H9 (cell line): Measurements from ENCODE around the gene TRERF1. TPM values are rescaled to one million over a fixed set of nuclear protein-coding genes. Genes with fewer than 3 reads are reported as not detected.

Experiments used
- DNase-seq: peaks from one replicate; pipeline ENCODE4 v3.0.0-alpha.2; 2017
- H2AFZ ChIP-seq: one replicate; pipeline ENCODE4 v1.6.1; 2013; ENCODE audit warnings: mild to moderate bottlenecking, low read length, control low read depth, moderate library complexity
- H2AK5ac ChIP-seq: 2 replicates; pipeline ENCODE4 v1.6.1; 2013; ENCODE audit warnings: low read length, control low read depth, mixed read lengths; ENCODE audit not compliant: insufficient read length
- H2BK120ac ChIP-seq: one replicate; pipeline ENCODE4 v1.6.1; 2013; ENCODE audit warnings: low read depth, mild to moderate bottlenecking, low read length, control low read depth, inconsistent platforms; ENCODE audit not compliant: poor library complexity, severe bottlenecking
- H2BK12ac ChIP-seq: 2 replicates; pipeline ENCODE4 v1.6.1; 2013; ENCODE audit warnings: low read length, control low read depth, mixed read lengths, low read depth; ENCODE audit not compliant: insufficient read length
- H2BK15ac ChIP-seq: 2 replicates; pipeline ENCODE4 v1.6.1; 2013; ENCODE audit warnings: low read depth, low read length, control low read depth
- H2BK20ac ChIP-seq: one replicate; pipeline ENCODE4 v1.6.1; 2013; ENCODE audit warnings: low read depth, mild to moderate bottlenecking, low read length, control low read depth, inconsistent platforms; ENCODE audit not compliant: poor library complexity, severe bottlenecking
- H2BK5ac ChIP-seq: 2 replicates; pipeline ENCODE4 v1.6.1; 2013; ENCODE audit warnings: low read length, control low read depth, mixed read lengths; ENCODE audit not compliant: insufficient read length
- H3K14ac ChIP-seq: 2 replicates; pipeline ENCODE4 v1.6.1; 2013; ENCODE audit warnings: low read length, control low read depth; ENCODE audit not compliant: insufficient read depth
- H3K18ac ChIP-seq: 2 replicates; pipeline ENCODE4 v1.6.1; 2013; ENCODE audit warnings: low read depth, mild to moderate bottlenecking, mixed read lengths, low read length, control low read depth; ENCODE audit not compliant: insufficient read length
- H3K23ac ChIP-seq: 2 replicates; pipeline ENCODE4 v1.6.1; 2013; ENCODE audit warnings: low read length, control low read depth, mixed read lengths, low read depth; ENCODE audit not compliant: insufficient read length
- H3K23me2 ChIP-seq: 2 replicates; pipeline ENCODE4 v1.6.1; 2013; ENCODE audit warnings: low read depth, mild to moderate bottlenecking, mixed read lengths, low read length, control low read depth; ENCODE audit not compliant: insufficient read length, poor library complexity, severe bottlenecking
- H3K27ac ChIP-seq: 2 replicates; pipeline ENCODE4 v1.5.1; 2013; ENCODE audit warnings: low read length, control low read depth, mixed read lengths, low read depth; ENCODE audit not compliant: insufficient read length
- H3K27me3 ChIP-seq: 2 replicates; pipeline ENCODE4 v1.6.1; 2013; ENCODE audit warnings: low read length, control low read depth, inconsistent platforms; ENCODE audit not compliant: insufficient read depth
- H3K4ac ChIP-seq: 2 replicates; pipeline ENCODE4 v1.6.1; 2013; ENCODE audit warnings: low read depth, mild to moderate bottlenecking, control low read depth, inconsistent platforms, low read length, moderate library complexity
- H3K4me1 ChIP-seq: 2 replicates; pipeline ENCODE4 v1.6.1; 2013; ENCODE audit warnings: low read length, control low read depth, inconsistent platforms; ENCODE audit not compliant: insufficient read depth
- H3K4me2 ChIP-seq: 2 replicates; pipeline ENCODE4 v1.6.1; 2013; ENCODE audit warnings: low read length, control low read depth, mixed read lengths; ENCODE audit not compliant: insufficient read length, insufficient read depth
- H3K56ac ChIP-seq: 2 replicates; pipeline ENCODE4 v1.6.1; 2013; ENCODE audit warnings: low read depth, mild to moderate bottlenecking, mixed read lengths, low read length, control low read depth; ENCODE audit not compliant: insufficient read length
- H3K79me1 ChIP-seq: 2 replicates; pipeline ENCODE4 v1.6.1; 2013; ENCODE audit warnings: low read depth, mild to moderate bottlenecking, moderate library complexity, low read length, control low read depth, inconsistent platforms; ENCODE audit not compliant: insufficient read depth, poor library complexity, severe bottlenecking
- H3K79me2 ChIP-seq: 2 replicates; pipeline ENCODE4 v1.6.1; 2013; ENCODE audit warnings: low read length, control low read depth, inconsistent platforms; ENCODE audit not compliant: insufficient read depth
- H3K9ac ChIP-seq: 2 replicates; pipeline ENCODE4 v1.6.1; 2013; ENCODE audit warnings: low read length, control low read depth, mixed read lengths; ENCODE audit not compliant: insufficient read length; ENCODE audit errors: extremely low read depth
- H3K9me3 ChIP-seq: one replicate; pipeline ENCODE4 v1.6.1; 2013; ENCODE audit warnings: low read depth, low read length, inconsistent platforms; ENCODE audit not compliant: control insufficient read depth
- H3T11ph ChIP-seq: one replicate; pipeline ENCODE4 v1.6.1; 2013; ENCODE audit warnings: mild to moderate bottlenecking, low read length, control low read depth, inconsistent platforms
- H4K20me1 ChIP-seq: one replicate; pipeline ENCODE4 v1.6.1; 2013; ENCODE audit not compliant: control insufficient read depth, insufficient read length, insufficient read depth
- H4K5ac ChIP-seq: 2 replicates; pipeline ENCODE4 v1.6.1; 2013; ENCODE audit warnings: low read depth, mild to moderate bottlenecking, mixed read lengths, low read length, control low read depth; ENCODE audit not compliant: insufficient read length
- H4K8ac ChIP-seq: replicated peaks from 2 replicates; pipeline ENCODE4 v1.6.1; 2013; ENCODE audit warnings: low read length, control low read depth, mixed read lengths, low read depth; ENCODE audit not compliant: insufficient read length
- H4K91ac ChIP-seq: 2 replicates; pipeline ENCODE4 v1.6.1; 2013; ENCODE audit warnings: low read depth, mild to moderate bottlenecking, moderate library complexity, mixed read lengths, low read length, control low read depth; ENCODE audit not compliant: insufficient read length
- H3K27ac Mint-ChIP-seq, 3 experiments: 2 replicates in 2 of 3; 3 replicates in 1 of 3; pipeline ENCODE4 v1.8.0; 2020 to 2021; ENCODE audit warnings: mixed read lengths in 3 of 3, mild to moderate bottlenecking in 1 of 3, moderate library complexity in 1 of 3
- H3K27me3 Mint-ChIP-seq: 2 replicates; pipeline ENCODE4 v1.8.0; 2021; ENCODE audit warnings: low read depth, mild to moderate bottlenecking, moderate library complexity, mixed read lengths
- H3K36me3 Mint-ChIP-seq, 3 experiments: 2 replicates in 2 of 3; 3 replicates in 1 of 3; pipeline ENCODE4 v1.8.0; 2020 to 2021; ENCODE audit warnings: low read depth in 3 of 3, mixed read lengths in 3 of 3; ENCODE audit not compliant: insufficient read depth in 1 of 3
- H3K4me1 Mint-ChIP-seq, 2 experiments: 2 replicates each; pipeline ENCODE4 v1.8.0; 2020; ENCODE audit warnings: mixed read lengths in 2 of 2
- H3K4me3 Mint-ChIP-seq, 2 experiments: 2 replicates in 1 of 2; 3 replicates in 1 of 2; pipeline ENCODE4 v1.8.0; 2020 to 2021; ENCODE audit warnings: mild to moderate bottlenecking in 2 of 2, mixed read lengths in 2 of 2, moderate library complexity in 1 of 2
- H3K9me3 Mint-ChIP-seq, 2 experiments: 2 replicates in 1 of 2; 3 replicates in 1 of 2; pipeline ENCODE4 v1.8.0; 2020; ENCODE audit warnings: mild to moderate bottlenecking in 2 of 2, mixed read lengths in 2 of 2, moderate library complexity in 1 of 2
- CTCF ChIP-seq: fragments of 200-600 bp; sonication (generic); conservative IDR thresholded peaks from 3 replicates; pipeline ENCODE4 v1.8.0; 2021; ENCODE audit warnings: antibody characterized with exemption, mild to moderate bottlenecking
- WGBS: extraction: QIAGEN DNeasy Blood & Tissue Kit; methylation state at CpG from one replicate; pipeline ENCODE4 v1.1.7; 2013; ENCODE audit warnings: missing lambda C conversion rate, low lambda C conversion rate, mixed read lengths; ENCODE audit not compliant: insufficient read length; ENCODE audit errors: extremely low coverage; 5-methylcytosine and 5-hydroxymethylcytosine counted together
- total RNA-seq: library from RNA; stranded (reverse); gene quantifications from 2 replicates; pipeline ENCODE4 v1.2.1, GENCODE V29; 2021

Gene TRERF1
- total RNA-seq, 1 experiment from 2014 or later, result 19.7 TPM

- Histone ChIP-seq H4K20me1 (peaks cover 2% of the 10 kb centered on the region), H2BK5ac (no peak overlapping the region), H3K27me3 (no peaks in the 10 kb centered on the region), H3K18ac (no peak overlapping the region), H2BK12ac (no peak overlapping the region), H3K9me3 (no peaks in the 10 kb centered on the region), H3K4me1 (0 out of 2 replicates have a peak, but pooled peaks cover 3% of the 10 kb centered on the region), H3K79me2 (no peaks in the 10 kb centered on the region; the same call in 1 of the 2 replicates), H2BK20ac (no peak overlapping the region), H3T11ph (no peak overlapping the region), H2AK5ac (no peak overlapping the region), H2BK15ac (no peak overlapping the region), H3K27ac (no peak overlapping the region), H3K56ac (no peak overlapping the region), H2BK120ac (no peak overlapping the region), H4K5ac (no peak overlapping the region), H2AFZ (no peak overlapping the region), H3K23ac (no peak overlapping the region), H3K14ac (no peak overlapping the region), H3K4ac (no peak overlapping the region), H3K79me1 (peaks cover 3% of the 10 kb centered on the region), H4K8ac (no peak overlapping the region), H3K23me2 (no peaks in the 10 kb centered on the region), H3K4me2 (no peak overlapping the region), H4K91ac (no peak overlapping the region), H3K9ac (no peak overlapping the region)
- Mint-ChIP-seq H3K9me3 (no peaks in the 10 kb centered on the region), H3K4me3 (no peak overlapping the region), H3K36me3 (peaks cover 4 to 41% (median 29%) of the 10 kb centered on the region in 3 experiments; a peak in 5 of 7 replicates), H3K27ac (no peak overlapping the region; a peak in 1 of 7 replicates), H3K4me1 (peaks cover 29 to 30% of the 10 kb centered on the region in 2 experiments), H3K27me3 (no peaks in the 10 kb centered on the region)
- TF ChIP-seq CTCF, result no peak
- no peak for DNase-seq
- WGBS, result no CpG with 5 or more reads among the region's 1 CpG
These were observed 151.5 kb downstream of the TRERF1 start for GRCh38 chr6:42300185-42300584.
